GM19468 (cell line): Measurements from ENCODE around the gene RGS11.
"Not testable (repeated sequence)": the region's sequence is repeated elsewhere in the genome, so short reads cannot be mapped to it uniquely, and the experiment has no call there.

ENCODE experiments used
- ATAC-seq: cut with Tn5 transposase; IDR thresholded peaks from one replicate; pipeline ENCODE4 v1.9.1; 2021; ENCODE audit warnings: mild to moderate bottlenecking, moderate library complexity, moderate number of reproducible peaks; ENCODE audit not compliant: unreplicated experiment; ENCODE audit errors: extremely low read depth

RGS11 gene

DNA sequence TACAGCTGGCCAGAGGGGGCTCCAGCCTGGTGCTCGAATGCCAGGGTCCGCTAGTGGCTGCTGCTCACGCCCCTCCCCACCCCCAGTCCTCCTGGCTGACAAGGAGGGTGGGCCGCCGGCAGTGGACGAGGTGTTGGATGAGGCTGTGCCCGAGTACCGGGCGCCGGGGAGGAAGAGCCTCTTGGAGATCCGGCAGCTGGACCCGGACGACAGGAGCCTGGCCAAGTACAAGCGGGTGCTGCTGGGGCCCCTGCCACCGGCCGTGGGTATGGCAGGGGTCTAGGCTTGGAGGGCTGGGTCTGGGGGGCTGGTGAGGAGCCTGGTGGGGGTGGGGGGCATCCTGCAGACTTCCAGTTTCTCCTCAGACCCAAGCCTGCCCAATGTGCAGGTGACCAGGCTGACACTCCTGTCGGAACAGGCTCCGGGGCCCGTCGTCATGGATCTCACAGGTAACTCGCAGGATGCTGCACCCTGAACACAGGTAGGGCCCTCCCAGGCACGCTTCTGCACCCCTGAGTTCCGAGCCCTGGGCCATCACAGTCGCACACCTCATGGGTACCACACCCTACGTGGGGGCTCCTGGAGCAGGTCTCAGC, 6.0 kb upstream of the RGS11 start:
- ATAC-seq: no peak

DNA sequence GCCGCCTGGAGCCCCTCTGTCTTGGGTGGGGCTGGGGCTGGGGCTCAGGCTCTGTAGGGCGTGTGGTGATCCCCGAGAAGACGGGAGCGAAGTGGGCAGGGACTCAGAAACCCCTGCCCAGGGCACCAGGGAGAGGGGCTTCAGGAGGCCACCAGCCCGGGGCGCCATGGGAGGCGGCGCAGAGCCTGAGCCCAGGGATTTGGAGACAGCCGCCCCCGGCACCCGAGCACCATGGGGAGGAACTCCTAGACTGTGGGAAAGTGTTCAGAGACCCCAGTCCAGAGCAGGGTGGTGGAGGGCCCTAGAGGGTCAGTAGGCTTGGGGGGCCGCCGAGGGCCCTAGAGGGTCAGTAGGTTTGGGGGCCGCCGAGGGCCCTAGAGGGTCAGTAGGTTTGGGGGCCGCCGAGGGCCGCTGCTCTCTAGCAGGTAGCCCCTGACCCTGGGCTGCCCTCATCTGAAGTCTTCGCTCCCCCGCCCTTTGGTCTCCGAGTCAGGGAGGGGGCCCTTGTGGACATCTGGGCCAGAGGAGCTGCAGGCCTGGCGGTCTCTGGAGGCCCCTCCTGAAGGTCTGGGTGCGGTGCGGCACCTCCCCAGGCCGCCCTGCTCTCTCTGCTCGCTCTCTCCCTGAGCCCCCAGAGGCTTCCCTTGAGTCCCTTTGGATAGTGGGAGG, 5.4 kb upstream of the RGS11 start:
- no peak for ATAC-seq

DNA sequence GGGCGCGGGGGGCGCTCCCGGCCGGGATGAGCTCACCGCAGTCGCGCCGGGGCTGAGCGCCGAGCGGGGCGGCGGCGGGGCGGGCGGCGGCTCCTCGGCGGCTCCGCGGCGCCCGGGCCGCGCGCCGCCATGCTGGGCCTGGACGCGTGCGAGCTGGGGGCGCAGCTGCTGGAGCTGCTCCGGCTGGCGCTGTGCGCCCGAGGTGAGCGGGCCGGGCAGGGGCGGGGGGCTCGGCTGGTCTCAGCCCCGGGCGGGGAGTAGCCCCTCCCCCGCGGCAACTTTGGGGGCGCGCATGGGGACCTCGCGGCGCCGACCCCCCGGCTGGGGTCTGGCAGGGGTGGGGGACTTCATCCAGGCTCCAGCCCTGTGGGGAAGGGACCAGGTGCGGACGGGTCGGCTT, 4.8 kb upstream of the RGS11 start, which contains the start of gene ARHGDIG:
Gene ARHGDIG (plus strand): TSS at position 40 of the 400 bp plus-strand sequence. CDS start 90 bp downstream, at position 130.
- ATAC-seq: no peak

DNA sequence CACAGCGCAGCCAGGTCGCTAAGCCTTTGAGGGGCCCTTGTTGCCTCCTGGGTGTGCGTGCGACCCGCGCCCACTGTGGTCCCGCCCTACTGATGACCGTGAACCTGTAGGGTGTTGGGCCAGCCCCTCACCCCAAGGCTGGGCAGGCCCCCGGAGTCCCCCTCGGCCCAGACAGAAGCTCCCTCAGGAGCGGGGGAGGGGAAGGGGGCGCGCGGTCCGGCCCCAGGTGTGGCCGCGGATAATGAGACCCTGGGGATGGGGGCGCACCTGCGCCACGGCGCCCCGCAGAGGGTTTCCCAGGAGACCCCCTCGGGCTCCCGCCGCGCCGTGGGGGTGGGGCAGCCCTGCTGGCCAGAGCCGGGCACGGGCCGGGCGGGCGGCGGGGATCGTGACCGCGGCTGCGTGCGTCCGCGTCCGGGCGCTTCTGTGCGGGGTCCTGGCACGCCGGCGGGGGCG, 4.3 kb upstream of the RGS11 start:
- ATAC-seq: no peak

DNA sequence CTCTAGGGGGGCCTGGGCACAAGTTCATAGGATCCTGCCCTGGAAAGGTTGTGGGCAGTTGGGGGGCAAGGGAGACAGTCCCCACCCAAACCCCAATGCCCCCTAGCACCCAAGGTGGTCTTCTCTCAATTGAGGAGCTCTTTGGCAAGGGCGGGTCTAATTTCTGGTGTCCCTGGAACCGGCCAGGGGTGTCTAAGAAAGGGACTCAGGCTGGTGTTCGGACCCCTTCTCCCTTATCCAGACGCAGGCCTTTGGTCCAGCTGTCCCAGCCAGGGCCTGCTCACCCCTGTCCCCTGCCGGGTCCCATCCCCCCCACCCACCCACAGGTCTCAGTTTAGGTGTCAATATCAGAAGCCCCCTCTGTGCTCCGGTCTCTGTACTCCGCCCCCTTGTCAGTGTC, 3.8 kb upstream of the RGS11 start:
- ATAC-seq: no peak

DNA sequence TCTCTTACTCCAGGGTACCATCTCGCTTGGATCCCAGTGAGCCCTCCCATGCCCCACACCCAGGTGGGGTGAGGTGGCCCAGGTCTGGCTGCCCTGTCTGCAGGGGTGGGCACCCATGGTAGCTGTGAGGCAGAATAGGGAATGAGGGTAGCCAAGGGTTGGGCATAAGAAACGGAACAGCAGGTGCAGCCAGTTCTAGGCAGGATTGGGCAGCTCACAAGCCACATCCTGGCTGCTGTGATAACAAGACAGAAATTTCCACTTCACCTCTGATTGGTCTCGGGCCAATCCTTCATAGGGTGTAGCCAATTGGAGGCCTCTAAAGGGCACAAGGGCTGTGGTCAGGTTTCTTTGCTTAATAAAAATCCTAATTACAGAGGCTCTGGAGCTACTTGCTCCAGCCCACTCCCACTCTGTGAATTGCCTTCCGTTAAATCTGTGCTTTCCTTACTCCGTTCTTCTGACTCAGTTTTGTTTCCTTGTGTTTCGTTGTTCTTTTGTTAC, 3.2 kb upstream of the RGS11 start:
- ATAC-seq: no peak

DNA sequence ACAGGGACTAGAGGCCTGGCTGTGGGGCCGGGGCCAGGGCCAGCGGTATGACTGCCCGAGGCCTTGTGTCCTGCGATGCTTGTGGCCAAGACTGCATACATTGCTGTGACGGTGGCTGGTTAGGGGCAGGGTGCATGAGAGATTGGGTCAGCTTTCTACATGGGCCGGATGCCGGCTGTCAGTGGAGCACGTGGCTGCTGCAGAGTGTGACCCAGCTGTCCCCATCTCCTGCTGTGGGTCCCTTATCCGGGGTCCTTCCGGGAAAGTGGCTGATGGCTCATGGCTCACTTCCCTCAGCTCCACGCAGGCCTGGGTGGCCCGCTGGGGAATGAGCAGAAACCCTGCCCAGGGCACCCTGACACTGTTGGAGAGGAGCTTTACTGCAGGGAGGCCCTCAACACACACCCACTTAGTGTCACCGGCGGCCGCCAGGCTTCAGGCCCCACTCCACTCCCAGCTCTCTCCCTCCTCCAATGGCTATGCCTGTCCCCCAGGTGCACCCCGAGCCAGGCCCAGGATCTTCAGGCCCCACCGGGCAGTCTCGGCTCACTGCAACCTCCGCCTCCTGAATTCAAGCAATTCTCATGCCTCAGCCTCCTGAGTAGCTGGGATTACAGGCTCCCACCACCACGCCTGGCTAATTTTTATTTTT, 808 bp upstream of the RGS11 start:
- no peak for ATAC-seq

DNA sequence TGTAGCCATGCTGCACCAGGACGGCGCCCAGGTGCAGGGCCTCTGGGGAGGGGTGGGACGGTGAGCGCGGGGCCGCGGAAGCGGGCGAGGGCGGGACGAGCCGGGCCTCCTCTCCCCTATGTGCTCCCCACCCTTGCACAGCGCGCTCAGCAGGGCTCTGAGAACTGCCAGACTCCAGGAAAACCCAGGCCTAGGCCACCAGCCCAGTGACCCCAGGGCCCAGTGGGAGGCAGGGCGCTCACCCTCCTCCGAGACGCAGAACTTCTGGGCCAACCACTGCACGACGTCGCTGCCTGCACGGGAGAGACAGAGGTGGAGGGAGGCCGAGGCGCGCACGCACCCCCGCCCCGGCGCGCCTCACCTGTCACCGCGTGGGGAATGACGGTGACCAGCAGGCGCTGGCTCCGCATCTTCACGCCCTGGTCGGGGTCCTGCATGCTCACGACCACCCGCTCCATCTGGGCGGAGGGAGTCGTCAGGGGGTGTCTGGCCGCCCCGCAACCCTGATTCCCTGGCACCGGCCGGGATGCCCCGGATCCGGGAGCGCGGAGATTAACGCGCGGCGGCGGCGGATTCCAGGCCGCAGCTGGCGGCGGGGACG, 603 bp downstream of the RGS11 start:
- no peak for ATAC-seq

DNA sequence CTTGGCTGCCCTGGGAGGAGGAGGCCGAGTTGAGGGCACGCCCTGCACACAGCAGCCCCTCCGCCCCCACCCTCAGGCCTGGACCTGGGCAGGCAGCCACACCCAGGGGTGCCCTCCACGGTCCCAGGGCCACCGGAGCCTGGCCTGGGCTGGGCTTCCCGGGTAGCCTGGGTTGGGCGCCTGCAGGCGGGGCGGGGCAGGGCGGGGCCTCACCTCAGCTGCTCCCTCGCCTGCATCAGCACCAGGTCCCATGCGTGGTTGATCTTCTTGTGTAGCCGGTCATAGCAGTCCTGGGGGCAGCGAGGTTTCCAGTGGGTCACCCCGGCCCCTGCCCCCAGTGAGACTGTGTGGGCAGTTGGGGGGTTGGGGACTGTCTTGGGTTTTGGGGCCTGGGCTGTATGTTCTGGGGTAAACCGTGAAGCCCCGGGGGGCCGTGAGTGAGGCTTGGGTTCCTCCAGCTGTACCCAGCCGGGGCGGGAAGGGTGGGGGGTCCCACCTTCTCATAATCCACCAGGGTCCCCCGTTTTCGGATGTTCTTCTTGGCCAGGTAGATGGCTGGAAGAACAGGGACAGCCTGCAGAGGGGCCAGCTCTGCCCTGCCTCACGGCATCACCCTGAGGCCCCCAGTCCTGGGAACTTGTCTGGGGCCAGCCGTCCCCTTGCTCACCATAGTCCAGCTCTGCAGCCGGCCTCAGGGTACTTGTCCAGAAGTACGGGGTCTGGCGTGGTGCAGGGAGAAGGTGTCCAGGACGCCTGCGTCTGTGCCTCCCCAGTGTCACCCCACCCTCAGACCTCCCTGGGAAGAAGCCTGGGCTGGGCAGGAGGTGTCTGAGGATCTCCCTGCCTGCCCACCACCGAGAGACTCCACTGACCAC, 2.0 kb downstream of the RGS11 start:
- ATAC-seq: no peak

DNA sequence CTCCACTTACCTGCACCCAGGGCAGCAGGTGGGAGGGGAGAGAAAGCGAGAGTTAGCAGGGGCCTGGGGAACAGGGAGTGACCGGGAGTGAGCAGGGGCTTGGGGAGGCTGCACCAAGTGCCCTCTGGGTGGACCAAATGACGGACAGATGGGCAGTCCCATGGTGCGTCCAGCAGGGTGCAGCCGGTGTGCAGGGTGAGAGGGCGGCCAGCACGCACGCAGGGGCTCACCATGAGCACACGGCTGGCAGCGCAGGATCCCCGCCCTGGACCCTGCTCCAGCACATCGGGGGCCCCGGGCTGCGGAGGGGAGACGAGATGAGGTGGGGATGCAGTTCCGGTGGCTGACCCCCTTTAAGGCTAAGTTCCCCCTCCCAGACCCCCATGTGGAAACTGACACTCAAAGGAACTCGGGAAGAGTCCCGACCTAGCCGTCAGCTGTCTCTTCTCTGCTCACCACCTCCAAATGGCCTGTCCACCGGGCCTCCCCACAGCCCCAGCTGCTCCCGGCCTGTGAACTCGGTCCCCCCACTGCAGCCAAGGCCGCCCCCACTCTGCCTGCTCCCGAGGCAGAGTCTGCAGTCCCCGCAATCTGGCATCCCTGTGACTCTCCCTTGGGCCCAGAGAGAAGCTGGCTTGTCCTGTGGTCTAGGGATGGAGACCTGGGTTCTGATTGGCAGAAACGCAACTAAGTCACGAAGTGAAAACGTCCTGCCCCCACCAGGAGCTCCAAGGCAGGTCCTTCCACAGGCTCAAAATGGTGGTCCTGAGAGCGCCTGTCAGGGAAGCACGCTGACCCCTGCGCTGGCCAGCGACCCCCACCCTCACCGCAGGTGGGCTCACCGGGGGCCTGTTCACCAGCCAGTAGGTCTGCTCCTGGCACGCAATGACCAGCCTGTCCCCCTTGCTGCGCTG, 2.9 kb downstream of the RGS11 start:
- ATAC-seq: no peak

DNA sequence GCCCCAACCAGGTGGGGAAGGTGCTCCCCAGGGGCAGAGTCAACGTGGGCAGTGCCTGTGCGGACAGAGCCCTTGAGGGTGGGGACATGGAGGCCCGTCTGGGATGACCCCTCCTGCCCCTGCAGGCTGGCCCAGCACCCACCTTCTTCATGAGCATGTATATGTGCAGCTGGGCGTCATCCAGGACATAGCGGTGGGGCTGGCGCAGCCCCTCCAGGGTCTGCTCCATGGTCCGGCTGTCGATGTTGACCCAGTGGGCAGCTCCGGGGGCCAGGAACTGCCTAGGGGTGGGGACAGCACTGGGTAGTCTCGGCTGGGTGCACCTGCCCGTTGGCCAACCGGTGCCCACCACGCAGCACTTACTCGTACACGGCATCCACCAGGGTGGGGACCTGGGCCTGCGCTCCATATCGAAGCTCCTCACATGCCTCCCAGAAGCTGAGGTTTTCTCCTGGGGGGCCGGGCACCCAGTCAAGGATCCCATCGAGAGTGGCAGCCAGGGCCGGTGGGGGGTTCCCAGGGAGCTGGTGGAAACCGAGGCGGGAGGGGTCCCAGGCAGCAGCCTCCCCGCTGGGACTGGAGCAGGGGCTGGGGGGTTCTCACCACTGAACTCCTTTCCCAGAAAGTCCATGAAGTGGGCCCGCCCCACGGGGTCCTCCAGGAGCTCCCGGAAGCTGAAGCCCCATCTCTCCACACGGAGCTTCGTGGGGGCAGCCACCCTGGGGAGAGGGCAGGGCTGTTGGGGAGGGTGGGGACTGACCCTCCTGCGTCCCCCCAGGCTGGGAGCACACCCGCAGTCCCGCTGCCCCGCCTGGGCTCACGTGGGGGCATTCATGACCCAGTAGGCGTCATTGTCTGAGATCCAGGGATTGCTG, 5.1 kb downstream of the RGS11 start:
- ATAC-seq: no peak

DNA sequence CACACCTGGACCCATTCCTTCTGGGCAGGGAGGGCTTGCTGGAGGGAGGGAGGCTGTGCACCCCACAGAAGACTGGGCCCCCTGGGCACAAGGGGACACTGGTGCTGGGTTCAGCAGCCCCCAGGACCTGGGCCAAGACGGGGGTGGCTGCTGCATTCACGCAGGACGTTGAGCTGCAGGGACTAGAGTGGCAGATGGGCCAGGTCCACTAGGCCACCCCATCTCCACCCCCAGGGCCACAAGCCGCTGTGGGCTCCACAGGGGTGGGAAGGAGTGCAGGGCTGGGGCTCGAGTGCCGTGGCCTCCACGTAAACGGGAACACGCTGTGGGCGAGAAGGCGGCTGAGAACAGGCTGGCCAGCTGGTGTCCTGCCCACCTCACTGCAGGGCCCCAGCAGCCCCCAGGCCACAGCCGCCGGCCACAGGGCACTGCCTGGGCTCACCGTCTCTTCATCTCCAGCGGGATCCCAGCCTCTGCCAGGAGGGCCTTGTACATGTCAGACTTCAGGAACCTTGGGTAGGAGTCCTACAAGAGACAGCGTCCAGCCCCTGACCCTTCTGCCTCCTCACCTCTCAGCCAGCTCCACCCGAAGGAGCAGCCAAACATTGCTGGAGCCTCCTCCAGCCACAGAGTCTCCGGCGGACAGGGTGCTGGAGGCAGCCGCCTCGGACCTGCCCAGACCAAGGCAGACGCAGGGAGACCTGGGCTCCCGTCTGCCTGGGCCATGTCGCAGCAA, 6.5 kb downstream of the RGS11 start:
- ATAC-seq: no peak

DNA sequence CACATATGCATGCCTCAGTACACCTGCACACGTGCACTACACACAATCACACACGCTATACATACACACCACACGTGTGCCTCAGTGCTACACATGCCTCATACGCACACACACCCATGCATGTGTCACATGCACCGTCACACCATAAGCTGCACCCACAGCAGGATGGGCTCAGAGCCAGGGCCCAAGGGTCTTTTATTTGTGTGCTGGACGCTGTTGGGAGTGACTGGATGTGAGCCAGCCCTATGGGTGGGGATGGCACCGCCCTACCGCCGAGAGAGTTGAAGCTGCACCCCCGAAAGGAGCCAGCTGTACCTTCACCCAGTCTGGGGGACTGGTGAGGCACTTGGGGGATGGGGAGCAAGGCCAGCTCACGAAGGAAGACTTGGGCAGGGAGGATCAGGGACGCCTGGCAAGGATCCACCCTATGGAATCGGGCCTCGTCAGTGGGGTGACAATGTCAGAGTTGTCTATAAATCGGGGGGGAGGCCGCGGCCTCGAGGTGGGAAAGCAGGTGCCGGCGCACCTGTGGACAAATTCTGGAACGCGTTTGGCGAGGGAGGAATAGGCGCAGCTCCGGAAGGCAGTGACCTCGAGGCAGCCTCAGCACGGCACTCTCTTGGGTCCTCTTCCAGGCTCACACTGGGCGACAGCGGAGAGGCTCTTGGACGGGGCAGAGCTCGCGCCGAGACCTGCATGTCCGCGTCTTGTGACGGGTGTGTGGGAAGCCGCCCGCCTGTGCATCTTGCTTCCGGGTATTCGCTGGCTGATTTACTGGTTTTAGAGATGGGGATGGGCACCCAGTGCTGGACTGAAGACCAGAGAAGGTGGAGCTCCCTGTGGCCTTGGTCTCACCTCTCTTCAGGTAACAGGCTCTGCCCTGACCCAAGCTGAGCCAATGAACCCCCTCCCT, 7.3 kb downstream of the RGS11 start:
- ATAC-seq: no peak

DNA sequence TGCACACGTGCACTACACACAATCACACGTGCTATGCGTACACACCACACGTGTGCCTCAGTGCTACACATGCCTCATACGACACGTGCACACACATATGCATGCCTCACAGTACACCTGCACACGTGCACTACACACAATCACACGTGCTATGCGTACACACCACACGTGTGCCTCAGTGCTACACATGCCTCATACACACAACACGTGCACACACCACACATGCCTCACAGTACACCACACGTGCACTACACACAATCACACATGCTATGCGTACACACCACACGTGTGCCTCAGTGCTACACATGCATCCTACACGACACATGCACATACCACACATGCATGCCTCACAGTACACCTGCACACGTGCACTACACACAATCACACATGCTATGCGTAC, 8.2 kb downstream of the RGS11 start:
- not testable (repeated sequence) for ATAC-seq

DNA sequence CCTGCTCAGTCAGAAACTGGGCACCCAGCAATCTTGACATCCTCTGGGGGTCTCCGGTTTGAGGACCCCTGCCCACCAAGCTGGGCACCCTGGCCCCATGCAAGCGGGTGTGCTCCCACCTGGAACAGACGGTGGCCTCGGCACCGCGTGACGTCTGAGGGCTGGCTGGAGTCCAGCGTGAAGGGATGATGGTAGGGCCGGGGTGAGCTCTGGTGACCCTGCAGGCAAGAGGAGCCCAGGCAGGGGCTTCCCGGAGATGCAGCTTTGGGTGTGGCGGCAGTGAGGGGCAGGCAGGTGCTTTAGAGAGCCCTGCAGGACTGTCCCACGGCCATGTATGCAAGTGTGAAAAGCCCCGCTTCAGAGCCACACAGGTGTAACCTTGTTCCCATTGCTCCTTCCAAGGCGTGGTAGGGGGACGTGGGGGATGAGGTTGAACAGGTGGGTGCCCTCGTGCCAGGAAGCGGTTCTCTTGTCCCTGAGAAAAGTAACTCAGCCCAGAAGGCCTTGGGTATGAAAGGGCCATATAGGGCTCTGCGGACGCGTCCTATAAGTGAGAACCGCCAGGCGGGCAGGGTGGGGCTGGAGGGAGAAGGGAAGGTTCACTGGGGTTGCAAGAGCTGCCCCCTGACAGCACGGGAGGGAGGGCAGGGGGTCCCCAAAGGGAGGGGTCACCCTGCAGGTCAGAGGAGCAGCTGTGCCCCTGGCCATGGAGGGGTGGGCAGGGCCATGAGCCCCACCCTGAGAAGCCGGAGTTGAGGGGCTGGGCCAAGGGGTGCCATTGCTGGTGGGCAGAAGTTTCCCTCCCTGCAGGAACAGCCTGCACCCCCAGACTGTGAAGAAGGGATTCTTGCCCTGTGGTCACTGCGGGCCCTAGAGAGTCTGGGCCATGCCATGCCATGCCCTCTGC, 9.2 kb downstream of the RGS11 start:
- ATAC-seq: no peak
